HepG2 (cell line): ENCODE data around the gene ERICH6. TPM values are rescaled to one million over a fixed set of nuclear protein-coding genes. Genes with fewer than 3 reads are reported as not detected.

Experiments used
- HOXA7 ChIP-seq: sonication (generic); formaldehyde crosslinking; IDR thresholded peaks from 2 replicates; pipeline ENCODE4 v1.8.1; 2022; ENCODE audit warnings: mild to moderate bottlenecking, missing genetic modification reagents, moderate library complexity
- IKZF1 ChIP-seq: fragments of 450-650 bp; IDR thresholded peaks from 2 replicates; pipeline ENCODE4 v1.7.1; 2016
- MLX ChIP-seq: IDR thresholded peaks from 2 replicates; pipeline ENCODE4 v1.6.1; 2016
- NBN ChIP-seq: fragments of 450-650 bp; conservative IDR thresholded peaks from 2 replicates; pipeline ENCODE4 v1.6.1; 2017
- RAD21 ChIP-seq: fragments of 450-650 bp; formaldehyde crosslinking; IDR thresholded peaks from 2 replicates; pipeline ENCODE4 v1.5.0; 2020; ENCODE audit warnings: mild to moderate bottlenecking
- REXO4 ChIP-seq: sonication (generic); formaldehyde crosslinking; IDR thresholded peaks from 2 replicates; pipeline ENCODE4 v1.8.0; 2022; ENCODE audit warnings: missing genetic modification reagents, mild to moderate bottlenecking, borderline replicate concordance
- SMARCC2 ChIP-seq: fragments of 450-650 bp; IDR thresholded peaks from 2 replicates; pipeline ENCODE4 v1.6.1; 2017; ENCODE audit warnings: antibody characterized with exemption, mild to moderate bottlenecking
- STAG1 ChIP-seq: sonication (generic); formaldehyde crosslinking; IDR thresholded peaks from 2 replicates; pipeline ENCODE4 v1.4.0; 2020; ENCODE audit warnings: missing genetic modification reagents
- TARDBP ChIP-seq: sonication (generic); formaldehyde crosslinking; IDR thresholded peaks from 2 replicates; pipeline ENCODE4 v1.8.0; 2022; ENCODE audit warnings: mild to moderate bottlenecking, missing genetic modification reagents
- TRAFD1 ChIP-seq: sonication (generic); formaldehyde crosslinking; IDR thresholded peaks from 2 replicates; pipeline ENCODE4 v1.5.1; 2020; ENCODE audit warnings: missing genetic modification reagents, mild to moderate bottlenecking, borderline replicate concordance
- USF2 ChIP-seq, 2 experiments: sonication (generic) in 1 of 2; formaldehyde crosslinking in 1 of 2; IDR thresholded peaks; 2 replicates each; pipeline versions ENCODE4 v1.5.1 to v1.6.1; 2011 to 2020; ENCODE audit warnings: borderline replicate concordance in 1 of 2, low read depth in 1 of 2, low read length in 1 of 2, mild to moderate bottlenecking in 1 of 2, missing genetic modification reagents in 1 of 2, moderate library complexity in 1 of 2
- ZBTB43 ChIP-seq: sonication (generic); formaldehyde crosslinking; conservative IDR thresholded peaks from 2 replicates; pipeline ENCODE4 v1.4.0; 2020; ENCODE audit warnings: missing genetic modification reagents
- ZNF124 ChIP-seq: sonication (generic); formaldehyde crosslinking; IDR thresholded peaks from 2 replicates; pipeline ENCODE4 v1.4.0; 2020; ENCODE audit warnings: missing genetic modification reagents
- ZNF235 ChIP-seq: sonication (generic); formaldehyde crosslinking; IDR thresholded peaks from 2 replicates; pipeline ENCODE4 v1.8.1; 2023; ENCODE audit warnings: mild to moderate bottlenecking, missing genetic modification reagents, borderline replicate concordance
- ZNF343 ChIP-seq: sonication (generic); formaldehyde crosslinking; IDR thresholded peaks from 2 replicates; pipeline ENCODE4 v1.4.0; 2020; ENCODE audit warnings: mild to moderate bottlenecking, missing genetic modification reagents
- ZNF513 ChIP-seq: sonication (generic); formaldehyde crosslinking; conservative IDR thresholded peaks from 2 replicates; pipeline ENCODE4 v1.5.0; 2020; ENCODE audit warnings: missing genetic modification reagents
- ZNF567 ChIP-seq: sonication (generic); formaldehyde crosslinking; IDR thresholded peaks from 2 replicates; pipeline ENCODE4 v1.8.1; 2023; ENCODE audit warnings: mild to moderate bottlenecking, missing genetic modification reagents, borderline replicate concordance
- ZNF644 ChIP-seq: IDR thresholded peaks from 2 replicates; pipeline ENCODE4 v1.6.1; 2016; ENCODE audit warnings: low read depth
- ZNF770 ChIP-seq: sonication (generic); formaldehyde crosslinking; IDR thresholded peaks from 2 replicates; pipeline ENCODE4 v1.5.0; 2020; ENCODE audit warnings: mild to moderate bottlenecking, missing genetic modification reagents
- polyA plus RNA-seq, 8 experiments: library from polyadenylated mRNA; depleted of rRNA in 3 of 8; stranded (reverse) in 7 of 8; unstranded in 1 of 8; fragments of >200 nt; fragmentation: Illumina TruSeq in 4 of 8; extraction: Trizol in 4 of 8; gene quantifications; 2 replicates each; pipeline versions ENCODE4 v1.2.1 to v1.2.3, GENCODE V29; 2011 to 2016; ENCODE audit warnings: low read depth in 4 of 8, missing spikeins in 1 of 8, mixed read lengths in 1 of 8; ENCODE audit not compliant: insufficient read depth in 1 of 8
- total RNA-seq, 5 experiments: library from RNA; depleted of rRNA; stranded (reverse); fragments of >200 nt; fragmentation: Illumina TruSeq; extraction: Trizol; gene quantifications; 2 replicates each; pipeline ENCODE4 v1.2.3, GENCODE V29; 2016; ENCODE audit warnings: low read depth in 1 of 5

The ERICH6 gene
- total and polyA plus RNA-seq, 2 of the 13 experiments (the other 11 are each of a cell fraction or from before 2014, with no cell fraction given): 0.03 TPM; not detected in 1

GRCh38 chr3:150736903-150737832, 33.4 kb upstream of the ERICH6 start (continued):
- 0 out of 2 replicates have a peak, but pooled peaks have one; percentile 15 for TF ChIP-seq ZNF770 (CRISPR knock-in tag)
- peak; percentile 70; the same call in 1 of the 2 replicates for TF ChIP-seq TARDBP (CRISPR knock-in tag)
- TF ChIP-seq STAG1 (CRISPR knock-in tag): peak; percentile 30
- TF ChIP-seq SMARCC2: no peak
- TF ChIP-seq ZNF124 (CRISPR knock-in tag): 0 out of 2 replicates have a peak, but pooled peaks have one; percentile 24
- TF ChIP-seq NBN: no peak
- no peak for TF ChIP-seq REXO4
- peak; percentile 14; the same call in 1 of the 2 replicates for TF ChIP-seq RAD21 (CRISPR knock-in tag)
- no peak for TF ChIP-seq TRAFD1 (CRISPR knock-in tag)
- TF ChIP-seq ZNF644 (CRISPR knock-in tag): peak; percentile 36; the same call in 1 of the 2 replicates
- TF ChIP-seq ZNF567 (CRISPR knock-in tag): no peak
- peak; percentile 84 for TF ChIP-seq MLX (CRISPR knock-in tag)
- no peak for TF ChIP-seq IKZF1
- no peak for TF ChIP-seq HOXA7 (CRISPR knock-in tag)
- TF ChIP-seq ZNF235: no peak
- no peak for TF ChIP-seq ZNF343 (CRISPR knock-in tag)
- TF ChIP-seq ZBTB43: peak; percentile 53; the same call in 1 of the 2 replicates
- no peak for TF ChIP-seq ZNF513 (CRISPR knock-in tag)
- TF ChIP-seq USF2 (IDR thresholded peaks at IDR 0.05; ENCODE audit: low read depth, low read length): peak; percentile 76
- TF ChIP-seq USF2 (CRISPR knock-in tag; IDR thresholded peaks at IDR 0.05; ENCODE audit: borderline replicate concordance): peak; percentile 89; the same call in 1 of the 2 replicates
